Measurements from ENCODE around the gene ADGRF3.

ADGRF3 gene

DNA sequence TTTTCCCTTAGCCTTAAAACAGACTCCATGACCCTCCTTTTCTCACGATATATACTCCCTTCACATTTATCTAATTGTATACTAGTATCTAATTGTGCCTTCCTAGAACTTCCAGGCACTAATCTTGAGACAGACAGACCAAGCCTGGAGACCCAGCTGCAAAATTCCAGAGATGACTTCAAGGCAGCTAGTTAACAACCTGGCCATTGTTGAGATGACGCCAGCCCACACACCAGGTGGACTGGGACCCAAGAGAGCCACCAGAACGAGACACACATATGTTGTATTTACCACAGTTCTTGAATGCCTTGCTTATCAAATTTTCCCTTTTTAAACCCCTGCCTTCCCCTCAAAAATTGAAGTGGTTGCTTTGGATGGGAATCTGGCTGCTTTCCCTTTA, 49.5 kb downstream of the ADGRF3 start:
- ChIA-PET CTCF (no interaction called here), POLR2A (no interaction called here)
- no peak for DNase-seq (ENCODE audit: extremely low spot score)
- TF ChIP-seq LEF1 (IDR thresholded peaks at IDR 0.05; ENCODE audit: borderline replicate concordance), result no peak
- no peak for TF ChIP-seq TARDBP (IDR thresholded peaks at IDR 0.05)
- TF ChIP-seq ELF4 (IDR thresholded peaks at IDR 0.05), result no peak
- TF ChIP-seq SUZ12 (IDR thresholded peaks at IDR 0.05), result no peak
- no peak for TF ChIP-seq CTBP1 (IDR thresholded peaks at IDR 0.05; ENCODE audit: borderline replicate concordance)
- TF ChIP-seq L3MBTL2 (conservative IDR thresholded peaks at IDR 0.05), result no peak
- TF ChIP-seq SP1 (IDR thresholded peaks at IDR 0.05), result no peak
- TF ChIP-seq NFRKB (IDR thresholded peaks at IDR 0.05), result no peak
- no peak for TF ChIP-seq FOXM1 (IDR thresholded peaks at IDR 0.05; ENCODE audit: borderline replicate concordance)
- no peak for TF ChIP-seq ARNT (IDR thresholded peaks at IDR 0.05)
- TF ChIP-seq, protein P1, sequence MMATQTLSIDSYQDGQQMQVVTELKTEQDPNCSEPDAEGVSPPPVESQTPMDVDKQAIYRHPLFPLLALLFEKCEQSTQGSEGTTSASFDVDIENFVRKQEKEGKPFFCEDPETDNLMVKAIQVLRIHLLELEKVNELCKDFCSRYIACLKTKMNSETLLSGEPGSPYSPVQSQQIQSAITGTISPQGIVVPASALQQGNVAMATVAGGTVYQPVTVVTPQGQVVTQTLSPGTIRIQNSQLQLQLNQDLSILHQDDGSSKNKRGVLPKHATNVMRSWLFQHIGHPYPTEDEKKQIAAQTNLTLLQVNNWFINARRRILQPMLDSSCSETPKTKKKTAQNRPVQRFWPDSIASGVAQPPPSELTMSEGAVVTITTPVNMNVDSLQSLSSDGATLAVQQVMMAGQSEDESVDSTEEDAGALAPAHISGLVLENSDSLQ (IDR thresholded peaks at IDR 0.05), result no peak
- TF ChIP-seq HDGF (IDR thresholded peaks at IDR 0.05; ENCODE audit: borderline replicate concordance), result no peak
- no peak for TF ChIP-seq FOXA1 (IDR thresholded peaks at IDR 0.05)
- TF ChIP-seq FOXK2 (IDR thresholded peaks at IDR 0.05), result no peak
- TF ChIP-seq ZNF384 (IDR thresholded peaks at IDR 0.05), result no peak
- TF ChIP-seq BHLHE40 (IDR thresholded peaks at IDR 0.05; ENCODE audit: borderline replicate concordance), result no peak

DNA sequence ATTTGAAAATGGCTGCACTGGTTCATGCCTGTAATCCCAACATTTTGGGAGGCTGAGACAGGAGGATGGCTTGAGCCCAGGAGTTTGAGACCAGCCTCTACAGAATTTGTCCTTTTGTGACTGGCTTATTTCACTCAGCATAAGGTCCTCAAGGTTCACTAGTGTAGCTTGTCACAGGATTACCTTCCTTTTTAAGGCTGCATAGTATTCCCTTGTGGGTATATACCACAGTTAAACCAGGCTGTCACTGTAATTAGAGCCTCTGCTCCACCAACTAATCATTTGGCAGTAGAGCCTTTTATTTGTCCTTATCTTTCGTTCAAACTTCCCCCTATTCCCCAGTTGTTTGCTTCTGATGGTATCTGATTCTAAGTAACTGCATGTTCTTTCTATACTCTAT, 51.1 kb downstream of the ADGRF3 start:
- DNase-seq (ENCODE audit: extremely low spot score), result no peak
- ChIA-PET POLR2A (no interaction called here), CTCF (no interaction called here)
- TF ChIP-seq NFRKB (IDR thresholded peaks at IDR 0.05) (no peak), ZNF384 (IDR thresholded peaks at IDR 0.05) (no peak), L3MBTL2 (conservative IDR thresholded peaks at IDR 0.05) (no peak), HDGF (IDR thresholded peaks at IDR 0.05; ENCODE audit: borderline replicate concordance) (no peak), FOXA1 (IDR thresholded peaks at IDR 0.05) (no peak), SP1 (IDR thresholded peaks at IDR 0.05) (no peak), ELF4 (IDR thresholded peaks at IDR 0.05) (no peak), CTBP1 (IDR thresholded peaks at IDR 0.05; ENCODE audit: borderline replicate concordance) (no peak), ARNT (IDR thresholded peaks at IDR 0.05) (no peak), FOXK2 (IDR thresholded peaks at IDR 0.05) (no peak), SUZ12 (IDR thresholded peaks at IDR 0.05) (no peak)
- TF ChIP-seq, protein P1 (IDR thresholded peaks at IDR 0.05), result no peak

DNA sequence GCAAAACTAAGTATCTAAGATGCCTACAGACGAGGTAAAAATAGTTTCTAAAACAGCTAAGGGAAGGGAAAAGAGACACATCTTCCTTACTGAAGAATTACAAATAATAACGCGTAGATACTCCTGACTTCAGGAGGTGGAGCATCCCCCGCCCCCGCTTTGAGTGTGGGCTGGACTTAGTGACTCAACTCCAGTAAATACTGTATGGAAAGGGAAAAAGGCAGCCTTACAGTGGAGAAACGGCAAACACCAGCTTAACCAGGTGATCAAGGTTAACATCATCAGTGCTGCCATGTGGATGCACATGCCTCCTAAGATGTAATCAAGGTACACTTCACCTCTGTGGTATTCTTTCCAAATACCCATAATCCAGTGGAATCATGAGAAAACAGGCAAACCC, 53.9 kb downstream of the ADGRF3 start:
- ChIA-PET CTCF (no interaction called here), POLR2A (no interaction called here)
- TF ChIP-seq TARDBP (IDR thresholded peaks at IDR 0.05) (no peak), NFRKB (IDR thresholded peaks at IDR 0.05) (no peak)
- DNase-seq (ENCODE audit: extremely low spot score), result no peak

DNA sequence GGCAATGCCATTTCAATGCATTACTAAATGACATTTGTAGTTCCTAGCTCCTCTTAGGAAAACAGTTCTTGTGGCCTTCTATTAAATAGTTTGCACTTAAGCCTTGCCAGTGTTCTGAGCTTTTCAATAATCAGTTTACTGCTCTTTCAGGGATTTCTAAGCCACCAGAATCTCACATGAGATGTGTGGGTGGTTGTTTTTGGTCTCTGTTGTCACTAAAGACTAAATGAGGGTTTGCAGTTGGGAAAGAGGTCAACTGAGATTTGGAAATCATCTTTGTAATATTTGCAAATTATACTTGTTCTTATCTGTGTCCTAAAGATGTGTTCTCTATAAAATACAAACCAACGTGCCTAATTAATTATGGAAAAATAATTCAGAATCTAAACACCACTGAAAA, 56.6 kb downstream of the ADGRF3 start:
- TF ChIP-seq LEF1 (IDR thresholded peaks at IDR 0.05; ENCODE audit: borderline replicate concordance) (no peak), BHLHE40 (IDR thresholded peaks at IDR 0.05; ENCODE audit: borderline replicate concordance) (no peak), ZNF384 (IDR thresholded peaks at IDR 0.05) (no peak), NFRKB (IDR thresholded peaks at IDR 0.05) (no peak), FOXM1 (IDR thresholded peaks at IDR 0.05; ENCODE audit: borderline replicate concordance) (no peak), SP1 (IDR thresholded peaks at IDR 0.05) (no peak), FOXA1 (IDR thresholded peaks at IDR 0.05) (no peak), L3MBTL2 (conservative IDR thresholded peaks at IDR 0.05) (no peak), SUZ12 (IDR thresholded peaks at IDR 0.05) (no peak), HDGF (IDR thresholded peaks at IDR 0.05; ENCODE audit: borderline replicate concordance) (no peak), ELF4 (IDR thresholded peaks at IDR 0.05) (no peak), CTBP1 (IDR thresholded peaks at IDR 0.05; ENCODE audit: borderline replicate concordance) (no peak), TARDBP (IDR thresholded peaks at IDR 0.05) (no peak), FOXK2 (IDR thresholded peaks at IDR 0.05) (no peak), ARNT (IDR thresholded peaks at IDR 0.05) (no peak)
- TF ChIP-seq, protein P1 (IDR thresholded peaks at IDR 0.05), result no peak
- POLR2A ChIA-PET, result no interaction called here
- CTCF ChIA-PET, result no interaction called here
- no peak for DNase-seq (ENCODE audit: extremely low spot score)

DNA sequence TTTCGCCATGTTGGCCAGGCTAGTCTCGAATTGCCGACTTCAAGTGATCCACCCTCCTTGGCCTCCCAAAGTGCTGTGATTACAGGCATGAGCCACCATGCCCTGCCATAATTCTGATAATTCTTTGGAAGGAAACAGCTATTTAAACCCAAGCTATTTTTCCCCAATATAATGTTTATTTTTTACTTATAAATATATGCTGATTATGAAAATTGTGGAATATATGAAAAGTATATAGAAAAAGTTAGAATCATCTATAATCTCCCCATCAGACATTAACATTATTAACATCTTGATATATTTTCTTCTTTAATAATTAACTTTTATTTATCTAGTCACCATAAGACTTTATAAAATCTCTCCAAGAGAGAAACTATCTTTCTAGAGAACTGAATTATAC, 60.7 kb downstream of the ADGRF3 start:
- CTCF ChIA-PET, result no interaction called here
- no peak for TF ChIP-seq ARNT (IDR thresholded peaks at IDR 0.05)
- no peak for TF ChIP-seq CTBP1 (IDR thresholded peaks at IDR 0.05; ENCODE audit: borderline replicate concordance)
- no peak for TF ChIP-seq FOXA1 (IDR thresholded peaks at IDR 0.05)
- TF ChIP-seq TARDBP (IDR thresholded peaks at IDR 0.05), result no peak
- no peak for TF ChIP-seq FOXM1 (IDR thresholded peaks at IDR 0.05; ENCODE audit: borderline replicate concordance)
- no peak for TF ChIP-seq L3MBTL2 (conservative IDR thresholded peaks at IDR 0.05)
- TF ChIP-seq SP1 (IDR thresholded peaks at IDR 0.05), result no peak
- TF ChIP-seq SUZ12 (IDR thresholded peaks at IDR 0.05), result no peak
- no peak for TF ChIP-seq HDGF (IDR thresholded peaks at IDR 0.05; ENCODE audit: borderline replicate concordance)
- no peak for TF ChIP-seq NFRKB (IDR thresholded peaks at IDR 0.05)
- TF ChIP-seq, protein P1 (IDR thresholded peaks at IDR 0.05), result no peak
- TF ChIP-seq BHLHE40 (IDR thresholded peaks at IDR 0.05; ENCODE audit: borderline replicate concordance), result no peak
- no peak for TF ChIP-seq FOXK2 (IDR thresholded peaks at IDR 0.05)
- no peak for DNase-seq (ENCODE audit: extremely low spot score)
- POLR2A ChIA-PET, result interaction anchor here (1.1 kb wide), 1 partner anchor 42 kb away, joined by 3 read pairs; the partner anchor contains the start of genes HADHA and HADHB

DNA sequence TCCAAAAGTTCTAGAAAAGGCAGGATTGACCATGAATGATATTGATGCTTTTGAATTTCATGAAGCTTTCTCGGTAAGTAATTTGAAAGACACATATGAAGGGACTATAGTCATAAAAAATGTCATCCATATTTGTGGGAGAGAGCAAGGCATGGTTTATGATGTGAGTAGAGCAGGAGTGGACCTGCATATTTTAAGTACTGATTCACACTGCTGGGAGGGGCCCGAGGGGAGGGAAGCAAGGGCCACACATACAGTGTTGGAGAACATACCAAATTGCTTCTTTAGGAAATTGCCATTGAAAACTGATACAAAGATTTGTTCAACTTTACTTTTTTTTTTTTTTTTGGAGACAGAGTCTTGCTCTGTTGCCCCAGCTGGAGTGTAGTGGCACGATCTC, 62.5 kb downstream of the ADGRF3 start:
- POLR2A ChIA-PET, result no interaction called here
- DNase-seq (ENCODE audit: extremely low spot score), result no peak

More for the DNA sequence above, 62.5 kb downstream of the ADGRF3 start:
- CTCF ChIA-PET, result no interaction called here
- no peak for TF ChIP-seq SP1 (IDR thresholded peaks at IDR 0.05)
- no peak for TF ChIP-seq ARNT (IDR thresholded peaks at IDR 0.05)
- TF ChIP-seq ELF4 (IDR thresholded peaks at IDR 0.05), result no peak
- TF ChIP-seq HDGF (IDR thresholded peaks at IDR 0.05; ENCODE audit: borderline replicate concordance), result no peak
- TF ChIP-seq BHLHE40 (IDR thresholded peaks at IDR 0.05; ENCODE audit: borderline replicate concordance), result no peak
- no peak for TF ChIP-seq L3MBTL2 (conservative IDR thresholded peaks at IDR 0.05)
- TF ChIP-seq, protein P1 (IDR thresholded peaks at IDR 0.05), result no peak
- TF ChIP-seq FOXA1 (IDR thresholded peaks at IDR 0.05), result no peak
- TF ChIP-seq FOXM1 (IDR thresholded peaks at IDR 0.05; ENCODE audit: borderline replicate concordance), result no peak
- TF ChIP-seq NFRKB (IDR thresholded peaks at IDR 0.05), result no peak
- no peak for TF ChIP-seq TARDBP (IDR thresholded peaks at IDR 0.05)
- TF ChIP-seq CTBP1 (IDR thresholded peaks at IDR 0.05; ENCODE audit: borderline replicate concordance), result no peak
- no peak for TF ChIP-seq LEF1 (IDR thresholded peaks at IDR 0.05; ENCODE audit: borderline replicate concordance)
- TF ChIP-seq ZNF384 (IDR thresholded peaks at IDR 0.05), result no peak
- TF ChIP-seq FOXK2 (IDR thresholded peaks at IDR 0.05), result no peak
- TF ChIP-seq SUZ12 (IDR thresholded peaks at IDR 0.05), result no peak
